Measurements from ENCODE around the gene ASB6. TPM values are rescaled to one million over a fixed set of nuclear protein-coding genes. Genes with fewer than 3 reads are reported as not detected.

The ASB6 gene
- polyA plus RNA-seq, 2 of the 4 experiments (the other 2 are of a cell fraction): 9.2 to 17.3 TPM

DNA sequence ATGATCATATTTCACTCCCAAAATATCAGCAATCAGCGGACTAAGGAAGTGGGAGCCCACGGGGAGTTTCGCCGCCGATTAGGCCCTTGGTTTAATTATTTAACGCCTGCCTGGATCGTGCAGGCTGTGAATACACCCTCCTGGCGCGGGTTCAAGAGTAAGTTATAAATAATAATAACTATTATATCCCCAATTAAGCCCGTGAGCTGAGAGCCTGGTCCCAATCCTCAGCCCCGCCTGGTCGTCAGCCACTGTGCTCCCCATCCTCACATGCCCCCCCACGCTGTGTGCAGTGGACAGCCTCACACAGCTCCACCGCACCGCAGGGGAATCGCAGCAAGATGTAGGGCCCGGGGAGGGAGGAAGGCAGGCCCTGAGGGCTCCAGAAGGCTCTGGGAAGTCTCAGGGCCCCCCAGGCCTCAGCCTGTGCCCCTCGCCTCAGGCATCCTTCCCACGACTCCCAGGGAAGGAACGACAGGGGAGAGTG is 12.6 kb upstream of the ASB6 start:
- TF ChIP-seq CEBPB (IDR thresholded peaks at IDR 0.05) (no peak), TFCP2L1 (CRISPR knock-in tag; IDR thresholded peaks at IDR 0.05) (no peak), SREBF2 (IDR thresholded peaks at IDR 0.05) (no peak), RFX5 (IDR thresholded peaks at IDR 0.05) (no peak), HOXB5 (CRISPR knock-in tag; IDR thresholded peaks at IDR 0.05) (no peak), EHMT2 (IDR thresholded peaks at IDR 0.05; ENCODE audit: low read depth) (no peak), MYC (IDR thresholded peaks at IDR 0.05; ENCODE audit: borderline replicate concordance, low read length) (no peak), ESRRA (IDR thresholded peaks at IDR 0.05; ENCODE audit: borderline replicate concordance, low read length) (no peak), MAFK (IDR thresholded peaks at IDR 0.05; ENCODE audit: partially characterized antibody) (no peak), FOSB (CRISPR knock-in tag; IDR thresholded peaks at IDR 0.05) (no peak), NFE2L2 (conservative IDR thresholded peaks at IDR 0.05; ENCODE audit: low read length) (no peak), SMC3 (IDR thresholded peaks at IDR 0.05) (no peak), EP300 (IDR thresholded peaks at IDR 0.05) (no peak), CHD2 (IDR thresholded peaks at IDR 0.05; ENCODE audit: low read length, partially characterized antibody) (no peak), HOXA7 (CRISPR knock-in tag; IDR thresholded peaks at IDR 0.05) (no peak), ZC3H11A (IDR thresholded peaks at IDR 0.05) (no peak)
- TF ChIP-seq, protein P1, sequence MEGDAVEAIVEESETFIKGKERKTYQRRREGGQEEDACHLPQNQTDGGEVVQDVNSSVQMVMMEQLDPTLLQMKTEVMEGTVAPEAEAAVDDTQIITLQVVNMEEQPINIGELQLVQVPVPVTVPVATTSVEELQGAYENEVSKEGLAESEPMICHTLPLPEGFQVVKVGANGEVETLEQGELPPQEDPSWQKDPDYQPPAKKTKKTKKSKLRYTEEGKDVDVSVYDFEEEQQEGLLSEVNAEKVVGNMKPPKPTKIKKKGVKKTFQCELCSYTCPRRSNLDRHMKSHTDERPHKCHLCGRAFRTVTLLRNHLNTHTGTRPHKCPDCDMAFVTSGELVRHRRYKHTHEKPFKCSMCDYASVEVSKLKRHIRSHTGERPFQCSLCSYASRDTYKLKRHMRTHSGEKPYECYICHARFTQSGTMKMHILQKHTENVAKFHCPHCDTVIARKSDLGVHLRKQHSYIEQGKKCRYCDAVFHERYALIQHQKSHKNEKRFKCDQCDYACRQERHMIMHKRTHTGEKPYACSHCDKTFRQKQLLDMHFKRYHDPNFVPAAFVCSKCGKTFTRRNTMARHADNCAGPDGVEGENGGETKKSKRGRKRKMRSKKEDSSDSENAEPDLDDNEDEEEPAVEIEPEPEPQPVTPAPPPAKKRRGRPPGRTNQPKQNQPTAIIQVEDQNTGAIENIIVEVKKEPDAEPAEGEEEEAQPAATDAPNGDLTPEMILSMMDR (IDR thresholded peaks at IDR 0.05): no peak
- TF ChIP-seq, protein P2, sequence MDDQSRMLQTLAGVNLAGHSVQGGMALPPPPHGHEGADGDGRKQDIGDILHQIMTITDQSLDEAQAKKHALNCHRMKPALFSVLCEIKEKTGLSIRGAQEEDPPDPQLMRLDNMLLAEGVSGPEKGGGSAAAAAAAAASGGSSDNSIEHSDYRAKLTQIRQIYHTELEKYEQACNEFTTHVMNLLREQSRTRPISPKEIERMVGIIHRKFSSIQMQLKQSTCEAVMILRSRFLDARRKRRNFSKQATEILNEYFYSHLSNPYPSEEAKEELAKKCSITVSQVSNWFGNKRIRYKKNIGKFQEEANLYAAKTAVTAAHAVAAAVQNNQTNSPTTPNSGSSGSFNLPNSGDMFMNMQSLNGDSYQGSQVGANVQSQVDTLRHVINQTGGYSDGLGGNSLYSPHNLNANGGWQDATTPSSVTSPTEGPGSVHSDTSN (IDR thresholded peaks at IDR 0.05): no peak
- no peak for ATAC-seq
- WGBS (ENCODE audit: missing lambda C conversion rate): 86% methylated on average over 18 of the region's 20 CpGs
- H3K4me1 ChIP-seq: peaks cover 24% of the 10 kb centered on the region
- DNase-seq (ENCODE audit: low read depth in 1 of 2, low spot score in 1 of 2): no peak
- no peak overlapping the region for H3K27ac ChIP-seq
- no peak for FAIRE-seq
- H3K4me2 ChIP-seq: no peak overlapping the region
- H3K4me3 ChIP-seq: no peak overlapping the region
- H3K9me3 ChIP-seq: no peaks in the 10 kb centered on the region
- ChIA-PET CTCF (interaction anchor here (1.2 to 5.6 kb wide), 4 partner anchors 8 to 83 kb away, joined by 4 to 37 read pairs (median 12); partner anchors contain the start of gene ASB6), POLR2A (no interaction called here)

DNA sequence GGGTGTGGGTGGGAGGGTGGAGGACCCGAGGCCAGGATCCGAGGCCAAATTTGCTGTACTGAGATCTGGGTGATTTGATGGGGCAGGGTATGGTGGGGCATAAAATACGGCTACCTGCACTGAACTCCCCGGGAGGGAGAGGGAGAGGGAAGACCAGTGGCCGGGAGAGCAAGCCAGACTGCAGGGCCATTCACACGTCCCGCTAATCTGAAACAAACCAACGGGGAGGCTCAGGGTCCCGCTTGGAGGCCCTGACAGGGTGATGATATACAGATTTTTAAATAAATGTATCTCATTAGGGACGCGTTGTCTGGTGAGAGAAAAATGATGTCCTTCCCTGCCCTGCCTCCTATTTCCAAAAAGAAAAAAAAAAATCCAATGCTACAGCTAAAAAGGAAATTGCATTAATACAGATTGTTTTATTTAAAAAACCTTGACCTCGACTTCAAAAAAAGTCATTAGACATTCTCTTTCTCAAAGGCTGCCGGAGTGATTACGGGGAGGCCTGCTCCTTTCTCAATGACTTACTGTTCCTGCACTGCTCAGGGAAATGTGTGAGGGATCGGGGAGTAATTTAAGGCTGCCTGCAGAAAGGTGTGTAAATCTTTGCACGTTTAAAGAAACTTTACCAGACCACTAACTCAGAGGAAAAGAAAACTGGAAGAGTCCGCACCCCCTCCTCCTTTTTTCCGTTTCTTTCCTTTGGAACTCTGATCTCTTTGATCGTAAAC is 12.0 kb upstream of the ASB6 start:
- Histone ChIP-seq H3K27ac (no peak overlapping the region), H3K4me2 (no peak overlapping the region), H3K9me3 (no peaks in the 10 kb centered on the region), H3K4me3 (no peak overlapping the region), H3K4me1 (peaks cover 24% of the 10 kb centered on the region)
- POLR2A ChIA-PET: no interaction called here
- WGBS (ENCODE audit: missing lambda C conversion rate): 81% methylated on average over 19 of the region's 19 CpGs
- TF ChIP-seq FOSL2 (IDR thresholded peaks at IDR 0.05) (no peak), FOSL2 (CRISPR knock-in tag; IDR thresholded peaks at IDR 0.05) (no peak), EP300 (IDR thresholded peaks at IDR 0.05) (no peak), CHD2 (IDR thresholded peaks at IDR 0.05; ENCODE audit: low read length, partially characterized antibody) (no peak), MYC (IDR thresholded peaks at IDR 0.05; ENCODE audit: borderline replicate concordance, low read length) (no peak), RFX5 (IDR thresholded peaks at IDR 0.05) (no peak), RAD21 (conservative IDR thresholded peaks at IDR 0.05 in 1 of 2, IDR thresholded peaks at IDR 0.05 in 1 of 2) (no peak), RNF2 (IDR thresholded peaks at IDR 0.05; ENCODE audit: borderline replicate concordance, low read depth) (no peak), CBX8 (IDR thresholded peaks at IDR 0.05) (no peak), HOXB13 (CRISPR knock-in tag; IDR thresholded peaks at IDR 0.05; ENCODE audit: low read depth) (no peak), SMC3 (IDR thresholded peaks at IDR 0.05) (no peak), POLR2AphosphoS2 (conservative IDR thresholded peaks at IDR 0.05; ENCODE audit: low read length) (no peak), ESRRA (IDR thresholded peaks at IDR 0.05; ENCODE audit: borderline replicate concordance, low read length) (no peak), JUNB (IDR thresholded peaks at IDR 0.05) (no peak), JUN (IDR thresholded peaks at IDR 0.05) (no peak), RARB (CRISPR knock-in tag; IDR thresholded peaks at IDR 0.05) (no peak), CHD4 (IDR thresholded peaks at IDR 0.05; ENCODE audit: borderline replicate concordance) (no peak), ZFP36 (IDR thresholded peaks at IDR 0.05; ENCODE audit: borderline replicate concordance, partially characterized antibody) (no peak)
- TF ChIP-seq, protein P3, sequence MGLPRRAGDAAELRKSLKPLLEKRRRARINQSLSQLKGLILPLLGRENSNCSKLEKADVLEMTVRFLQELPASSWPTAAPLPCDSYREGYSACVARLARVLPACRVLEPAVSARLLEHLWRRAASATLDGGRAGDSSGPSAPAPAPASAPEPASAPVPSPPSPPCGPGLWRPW (IDR thresholded peaks at IDR 0.05): no peak
- TF ChIP-seq, protein P4, sequence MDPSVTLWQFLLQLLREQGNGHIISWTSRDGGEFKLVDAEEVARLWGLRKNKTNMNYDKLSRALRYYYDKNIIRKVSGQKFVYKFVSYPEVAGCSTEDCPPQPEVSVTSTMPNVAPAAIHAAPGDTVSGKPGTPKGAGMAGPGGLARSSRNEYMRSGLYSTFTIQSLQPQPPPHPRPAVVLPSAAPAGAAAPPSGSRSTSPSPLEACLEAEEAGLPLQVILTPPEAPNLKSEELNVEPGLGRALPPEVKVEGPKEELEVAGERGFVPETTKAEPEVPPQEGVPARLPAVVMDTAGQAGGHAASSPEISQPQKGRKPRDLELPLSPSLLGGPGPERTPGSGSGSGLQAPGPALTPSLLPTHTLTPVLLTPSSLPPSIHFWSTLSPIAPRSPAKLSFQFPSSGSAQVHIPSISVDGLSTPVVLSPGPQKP (IDR thresholded peaks at IDR 0.05; ENCODE audit: low read depth, low read length): no peak
- CTCF ChIA-PET: interaction anchor here (1.5 to 4.4 kb wide), 3 partner anchors 11 to 84 kb away, joined by 4 to 24 read pairs (median 20); partner anchors contain the start of gene ASB6
- FAIRE-seq: no peak
- no peak for DNase-seq (ENCODE audit: low read depth in 1 of 2, low spot score in 1 of 2)
- no peak for ATAC-seq
